Endothelial cell (in vitro differentiated cells): Measurements from ENCODE around the gene TMUB2. TPM values are rescaled to one million over a fixed set of nuclear protein-coding genes. Genes with fewer than 3 reads are reported as not detected.

ENCODE experiments used
- DNase-seq: peaks from one replicate; pipeline ENCODE4 v3.0.0; 2021; ENCODE audit warnings: low spot score
- H3K27ac Mint-ChIP-seq: one replicate; pipeline ENCODE4 v1.8.0; 2021; ENCODE audit warnings: mixed read lengths, inconsistent platforms; ENCODE audit not compliant: unreplicated experiment
- H3K27me3 Mint-ChIP-seq: one replicate; pipeline ENCODE4 v1.8.0; 2021; ENCODE audit warnings: mild to moderate bottlenecking, moderate library complexity, mixed read lengths, inconsistent platforms; ENCODE audit not compliant: unreplicated experiment
- H3K36me3 Mint-ChIP-seq: one replicate; pipeline ENCODE4 v1.8.0; 2021; ENCODE audit warnings: mild to moderate bottlenecking, low read depth, mixed read lengths, inconsistent platforms; ENCODE audit not compliant: unreplicated experiment
- H3K4me1 Mint-ChIP-seq: one replicate; pipeline ENCODE4 v1.8.0; 2021; ENCODE audit warnings: mild to moderate bottlenecking, mixed read lengths, inconsistent platforms; ENCODE audit not compliant: unreplicated experiment
- H3K4me3 Mint-ChIP-seq: one replicate; pipeline ENCODE4 v1.8.0; 2021; ENCODE audit warnings: mild to moderate bottlenecking, mixed read lengths, inconsistent platforms; ENCODE audit not compliant: unreplicated experiment
- H3K9me3 Mint-ChIP-seq: one replicate; pipeline ENCODE4 v1.8.0; 2021; ENCODE audit warnings: mixed read lengths, inconsistent platforms; ENCODE audit not compliant: unreplicated experiment
- CTCF ChIP-seq: fragments of 200-600 bp; sonication (generic); IDR thresholded peaks from one replicate; pipeline ENCODE4 v1.5.0; 2021; ENCODE audit warnings: antibody characterized with exemption; ENCODE audit not compliant: unreplicated experiment
- total RNA-seq: library from RNA; stranded (reverse); fragmentation: NEBNext Ultra II Directional; extraction: Animal tissue kit (Norgen Biotek cat#: 25700); gene quantifications from one replicate; pipeline ENCODE4 v1.2.1, GENCODE V29; 2021; ENCODE audit not compliant: unreplicated experiment

TMUB2 gene
- total RNA-seq, 1 donor from 2014 or later: 39.2 TPM

GRCh38 chr17:44193326-44194084 is 6.7 kb downstream of the TMUB2 start:
- Mint-ChIP-seq H3K4me3 (no peak overlapping the region), H3K27ac (no peak overlapping the region), H3K4me1 (peaks cover 27% of the 10 kb centered on the region), H3K27me3 (peaks cover 11% of the 10 kb centered on the region), H3K36me3 (peaks cover 35% of the 10 kb centered on the region), H3K9me3 (no peaks in the 10 kb centered on the region)
- no peak for TF ChIP-seq CTCF
- no peak for DNase-seq

GRCh38 chr17:44197107-44197506 is 10.3 kb downstream of the TMUB2 start:
- peak overlapping the region; percentile 91 for H3K27ac Mint-ChIP-seq
- H3K4me3 Mint-ChIP-seq: peak overlapping the region; percentile 82
- no peak for TF ChIP-seq CTCF
- H3K36me3 Mint-ChIP-seq: peaks cover 27% of the 10 kb centered on the region
- no peak for DNase-seq
- H3K4me1 Mint-ChIP-seq: peaks cover 35% of the 10 kb centered on the region
- H3K9me3 Mint-ChIP-seq: no peaks in the 10 kb centered on the region
- peaks cover 17% of the 10 kb centered on the region for H3K27me3 Mint-ChIP-seq

GRCh38 chr17:44197980-44198720 is 11.4 kb downstream of the TMUB2 start:
- peaks cover 27% of the 10 kb centered on the region for H3K36me3 Mint-ChIP-seq
- peak overlapping the region; percentile 91 for H3K27ac Mint-ChIP-seq
- peak overlapping the region; percentile 82 for H3K4me3 Mint-ChIP-seq
- peaks cover 17% of the 10 kb centered on the region for H3K27me3 Mint-ChIP-seq
- H3K4me1 Mint-ChIP-seq: peaks cover 35% of the 10 kb centered on the region
- DNase-seq: no peak
- no peak for TF ChIP-seq CTCF
- H3K9me3 Mint-ChIP-seq: no peaks in the 10 kb centered on the region

- Mint-ChIP-seq H3K36me3 (peaks cover 27% of the 10 kb centered on the region), H3K9me3 (no peaks in the 10 kb centered on the region), H3K27me3 (peaks cover 19% of the 10 kb centered on the region), H3K4me1 (peaks cover 41% of the 10 kb centered on the region), H3K4me3 (peak overlapping the region; percentile 82), H3K27ac (peak overlapping the region; percentile 91)
- peak; percentile 77 for DNase-seq
- TF ChIP-seq CTCF: no peak
These were observed 12.2 kb downstream of the TMUB2 start for GRCh38 chr17:44198721-44199552.
